GM10248 (cell line): ENCODE measurements around the gene ZNF594.
"Not testable (repeated sequence)": the region's sequence is repeated elsewhere in the genome, so short reads cannot be mapped to it uniquely, and the experiment has no call there.

ENCODE experiments used
- CTCF ChIA-PET: fragments of 300-600 bp; sonication (Branson Sonifier 250); formaldehyde crosslinking; extraction: SDS; loops from one replicate; lab custom pipeline; 2021; ENCODE audit warnings: antibody characterized with exemption; lab: Yijun Ruan, JAX
- POLR2A ChIA-PET: fragments of 350-650 bp; sonication (Branson Sonifier 250); formaldehyde crosslinking; extraction: SDS; loops from one replicate; lab custom pipeline; 2020; ENCODE audit warnings: antibody characterized with exemption; lab: Yijun Ruan, JAX
- DNase-seq: peaks from one replicate; pipeline ENCODE4 v3.0.0; 2012; ENCODE audit errors: extremely low spot score
- TF ChIP-seq, protein P1 (sequence below): IDR thresholded peaks from 2 replicates; pipeline ENCODE4 v1.5.1; 2012; ENCODE audit warnings: mild to moderate bottlenecking, low read depth; ENCODE audit errors: extremely low read depth, missing control alignments, control extremely low read depth

Gene ZNF594

GRCh38 chr17:5133311-5133710, 58.4 kb downstream of the ZNF594 start:
- CTCF ChIA-PET, result no interaction called here
- DNase-seq, result no peak
- TF ChIP-seq, protein P1, sequence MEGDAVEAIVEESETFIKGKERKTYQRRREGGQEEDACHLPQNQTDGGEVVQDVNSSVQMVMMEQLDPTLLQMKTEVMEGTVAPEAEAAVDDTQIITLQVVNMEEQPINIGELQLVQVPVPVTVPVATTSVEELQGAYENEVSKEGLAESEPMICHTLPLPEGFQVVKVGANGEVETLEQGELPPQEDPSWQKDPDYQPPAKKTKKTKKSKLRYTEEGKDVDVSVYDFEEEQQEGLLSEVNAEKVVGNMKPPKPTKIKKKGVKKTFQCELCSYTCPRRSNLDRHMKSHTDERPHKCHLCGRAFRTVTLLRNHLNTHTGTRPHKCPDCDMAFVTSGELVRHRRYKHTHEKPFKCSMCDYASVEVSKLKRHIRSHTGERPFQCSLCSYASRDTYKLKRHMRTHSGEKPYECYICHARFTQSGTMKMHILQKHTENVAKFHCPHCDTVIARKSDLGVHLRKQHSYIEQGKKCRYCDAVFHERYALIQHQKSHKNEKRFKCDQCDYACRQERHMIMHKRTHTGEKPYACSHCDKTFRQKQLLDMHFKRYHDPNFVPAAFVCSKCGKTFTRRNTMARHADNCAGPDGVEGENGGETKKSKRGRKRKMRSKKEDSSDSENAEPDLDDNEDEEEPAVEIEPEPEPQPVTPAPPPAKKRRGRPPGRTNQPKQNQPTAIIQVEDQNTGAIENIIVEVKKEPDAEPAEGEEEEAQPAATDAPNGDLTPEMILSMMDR, result no peak
- POLR2A ChIA-PET, result no interaction called here

DNA sequence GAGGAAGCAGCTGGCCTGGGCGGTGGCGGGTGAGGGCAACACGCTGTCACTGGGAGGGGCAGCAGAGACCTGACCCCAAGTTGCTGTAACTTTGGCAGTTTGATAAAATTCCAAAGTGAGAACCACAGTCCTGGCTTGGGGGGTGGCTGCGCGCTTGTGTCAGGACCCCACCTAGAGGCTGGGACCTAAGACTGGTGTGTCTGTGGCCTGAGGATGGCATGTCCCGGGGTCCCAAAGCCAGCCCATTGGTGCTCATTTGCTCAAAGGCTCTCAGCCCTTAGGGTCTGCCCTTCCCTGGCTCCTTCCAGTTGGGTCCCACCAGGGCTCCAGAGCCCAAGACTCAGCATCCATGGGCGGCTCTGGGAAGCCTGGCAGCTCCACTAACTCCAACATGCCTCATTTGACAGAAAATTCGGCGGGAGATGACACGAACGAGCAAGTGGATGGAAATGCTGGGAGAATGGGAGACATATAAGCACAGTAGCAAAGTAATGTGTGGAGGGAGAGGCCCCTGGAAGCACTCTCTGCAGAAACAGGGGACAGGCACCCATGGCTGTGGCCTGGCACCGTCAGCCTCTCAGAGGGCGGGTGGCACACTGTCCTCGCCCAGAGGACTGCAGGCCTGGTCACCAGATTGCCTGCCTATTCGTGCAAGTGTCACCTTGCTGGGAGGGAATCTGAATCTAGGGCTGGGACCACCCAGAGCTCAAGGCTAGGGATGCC, 59.0 kb downstream of the ZNF594 start:
- DNase-seq, CTCF ChIA-PET, POLR2A ChIA-PET: not testable (repeated sequence)

DNA sequence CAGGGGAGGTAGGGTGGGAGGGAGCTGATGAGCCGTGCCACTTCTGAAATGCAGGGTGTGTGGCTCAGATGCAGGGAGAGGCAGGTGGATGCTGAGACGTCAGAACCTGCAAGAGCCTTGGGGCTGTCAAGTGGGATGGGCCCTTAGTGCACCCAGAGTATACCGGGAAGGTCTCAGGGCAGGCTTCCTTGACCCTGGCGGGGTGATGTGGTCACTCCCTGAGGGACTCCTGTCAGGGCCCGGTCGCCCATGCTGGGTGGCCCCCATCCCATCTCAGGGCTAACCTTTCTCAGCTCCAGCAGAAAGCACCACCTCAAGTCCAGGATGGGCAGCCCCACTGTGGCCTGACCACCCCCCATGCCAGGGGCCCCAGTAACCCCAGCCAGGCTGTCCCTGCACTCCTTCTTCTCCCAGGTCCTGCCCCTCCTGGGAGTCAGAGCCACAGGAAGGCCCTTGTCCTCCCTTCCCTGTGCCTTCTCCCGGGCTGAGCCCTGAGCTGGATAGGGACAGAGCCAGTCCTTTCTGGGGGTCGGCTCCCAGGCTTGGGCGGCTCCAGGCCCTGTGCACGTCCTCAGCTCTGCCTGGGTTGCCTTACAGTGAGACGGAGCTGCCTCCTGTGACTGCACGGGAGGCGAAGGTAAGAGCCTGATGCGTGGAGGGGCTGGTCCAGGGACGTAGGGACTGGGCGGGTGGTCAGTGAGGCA, 59.7 kb downstream of the ZNF594 start:
- CTCF ChIA-PET, DNase-seq, POLR2A ChIA-PET: not testable (repeated sequence)

GRCh38 chr17:5131146-5131715, 60.4 kb downstream of the ZNF594 start:
- POLR2A ChIA-PET, result no interaction called here
- CTCF ChIA-PET, result no interaction called here
- no peak for DNase-seq
- TF ChIP-seq, protein P1, result no peak

DNA sequence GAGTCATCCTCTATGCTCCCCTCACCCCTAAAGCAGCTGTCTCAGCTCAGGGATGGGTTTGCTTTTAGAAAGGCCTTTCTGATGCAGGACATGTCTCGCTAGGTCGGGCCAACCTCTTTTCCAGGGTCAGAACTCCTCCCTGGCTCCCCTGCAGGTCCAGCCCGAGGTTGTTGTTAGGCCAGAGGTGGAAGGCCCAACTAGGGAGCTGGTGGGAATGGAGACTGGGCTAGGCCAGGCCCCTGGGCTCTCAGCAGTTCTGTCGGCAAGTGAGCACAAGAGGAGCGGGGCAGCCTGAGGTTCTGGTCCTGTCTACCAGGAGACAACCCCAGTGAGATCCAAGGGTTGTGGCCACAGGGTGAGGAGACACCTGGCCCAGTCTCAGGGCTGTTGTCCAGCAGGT, 61.0 kb downstream of the ZNF594 start:
- DNase-seq, CTCF ChIA-PET, POLR2A ChIA-PET: not testable (repeated sequence)

DNA sequence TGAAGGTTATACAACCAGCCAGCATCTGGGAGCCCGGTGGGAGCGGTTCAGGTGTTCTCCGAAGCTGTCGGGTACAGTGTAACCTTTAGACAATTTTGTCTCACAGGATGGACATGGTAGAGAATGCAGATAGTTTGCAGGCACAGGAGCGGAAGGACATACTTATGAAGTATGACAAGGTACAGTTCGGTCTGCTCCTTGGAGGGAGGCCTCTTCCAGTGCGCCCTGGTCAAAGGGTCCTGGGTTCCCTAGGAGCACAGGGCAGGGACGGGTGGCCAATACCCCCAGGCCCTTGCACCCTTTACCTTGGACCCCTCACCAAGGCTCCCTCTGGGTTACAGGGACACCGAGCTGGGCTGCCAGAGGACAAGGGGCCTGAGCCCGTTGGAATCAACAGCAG, 61.4 kb downstream of the ZNF594 start:
- CTCF ChIA-PET, result not testable (repeated sequence)

GRCh38 chr17:5129770-5130169, 61.9 kb downstream of the ZNF594 start:
- CTCF ChIA-PET, DNase-seq, POLR2A ChIA-PET: not testable (repeated sequence)

More for the DNA sequence above, 61.4 kb downstream of the ZNF594 start:
- POLR2A ChIA-PET, DNase-seq: not testable (repeated sequence)
